SK-N-SH (cell line): ENCODE measurements around the gene TIAM1. TPM values are rescaled to one million over a fixed set of nuclear protein-coding genes. Genes with fewer than 3 reads are reported as not detected.

Experiments used
- CTCF ChIA-PET: fragments of 300-600, 350-600 bp; formaldehyde crosslinking; extraction: SDS; loops from one replicate; lab custom pipeline; 2021; lab: Yijun Ruan, JAX
- POLR2A ChIA-PET: fragments of 350-600 bp; sonication (Branson Sonifier 250); formaldehyde crosslinking; extraction: SDS; loops from one replicate; lab custom pipeline; 2020; ENCODE audit warnings: antibody characterized with exemption, inconsistent platforms; lab: Yijun Ruan, JAX
- DNase-seq: peaks from one replicate; pipeline ENCODE4 v3.0.0; 2012
- H2AFZ ChIP-seq: fragments of 200-600 bp; sonication (generic); 2 replicates; pipeline ENCODE4 v1.8.1; 2016; ENCODE audit warnings: antibody characterized with exemption, mild to moderate bottlenecking, low read depth
- H3F3A ChIP-seq: fragments of 200-600 bp; sonication (generic); replicated peaks from 2 replicates; pipeline ENCODE3; 2016; ENCODE audit warnings: antibody characterized with exemption, mild to moderate bottlenecking; ENCODE audit not compliant: insufficient read depth
- H3K27ac ChIP-seq, 2 experiments: fragments of 200-500 bp in 1 of 2; fragments of 200-600 bp in 1 of 2; sonication (Bioruptor generic) in 1 of 2; sonication (generic), shearing (Covaris generic) in 1 of 2; 2 replicates each; pipeline versions ENCODE4 v1.5.1 to v1.6.1; 2014 to 2016; ENCODE audit warnings: low read depth in 2 of 2, inconsistent platforms in 1 of 2, low read length in 1 of 2, mild to moderate bottlenecking in 1 of 2, mixed read lengths in 1 of 2
- H3K27me3 ChIP-seq: fragments of 200-600 bp; sonication (generic), shearing (Covaris generic); 2 replicates; pipeline ENCODE4 v1.6.1; 2016; ENCODE audit warnings: mixed run types; ENCODE audit not compliant: insufficient read depth
- H3K36me3 ChIP-seq, 2 experiments: fragments of 200-500 bp in 1 of 2; fragments of 200-600 bp in 1 of 2; sonication (Bioruptor generic) in 1 of 2; sonication (generic) in 1 of 2; replicated peaks in 1 of 2; 2 replicates each; pipeline versions ENCODE3 to v1.5.1; 2014 to 2016; ENCODE audit warnings: low read length in 1 of 2, mild to moderate bottlenecking in 1 of 2; ENCODE audit not compliant: insufficient read depth in 2 of 2, control insufficient read depth in 1 of 2
- H3K4me1 ChIP-seq, 2 experiments: fragments of 200-500 bp in 1 of 2; fragments of 200-600 bp in 1 of 2; sonication (Bioruptor generic) in 1 of 2; sonication (generic), shearing (Covaris generic) in 1 of 2; 2 replicates each; pipeline versions ENCODE4 v1.5.1 to v1.6.1; 2014 to 2016; ENCODE audit warnings: low read depth in 1 of 2, low read length in 1 of 2, mixed run types in 1 of 2; ENCODE audit not compliant: insufficient read depth in 2 of 2, control insufficient read depth in 1 of 2
- H3K4me2 ChIP-seq: fragments of 200-600 bp; sonication (generic), shearing (Covaris generic); 2 replicates; pipeline ENCODE4 v1.6.1; 2017; ENCODE audit warnings: mixed run types
- H3K4me3 ChIP-seq, 2 experiments: fragments of 200-500 bp in 1 of 2; fragments of 200-600 bp in 1 of 2; sonication (Bioruptor generic) in 1 of 2; sonication (generic), shearing (Covaris generic) in 1 of 2; 2 replicates each; pipeline versions ENCODE4 v1.5.1 to v1.8.1; 2014 to 2016; ENCODE audit warnings: low read depth in 2 of 2, inconsistent platforms in 1 of 2, low read length in 1 of 2, mild to moderate bottlenecking in 1 of 2, mixed read lengths in 1 of 2, moderate library complexity in 1 of 2
- H3K79me2 ChIP-seq: fragments of 200-600 bp; sonication (generic); 2 replicates; pipeline ENCODE4 v1.8.1; 2017; ENCODE audit warnings: mild to moderate bottlenecking; ENCODE audit not compliant: insufficient read depth
- H3K9ac ChIP-seq: fragments of 200-600 bp; sonication (generic); 2 replicates; pipeline ENCODE4 v1.6.1; 2017; ENCODE audit warnings: mixed run types
- H3K9me2 ChIP-seq: fragments of 200-600 bp; sonication (generic); 2 replicates; pipeline ENCODE4 v1.6.1; 2017; ENCODE audit warnings: mixed run types
- H3K9me3 ChIP-seq: fragments of 200-600 bp; sonication (generic); 2 replicates; pipeline ENCODE4 v1.6.1; 2017; ENCODE audit warnings: mixed run types, mild to moderate bottlenecking, moderate library complexity
- H4K20me1 ChIP-seq: fragments of 200-600 bp; sonication (generic); 2 replicates; pipeline ENCODE4 v1.6.1; 2017; ENCODE audit warnings: mild to moderate bottlenecking, mixed run types; ENCODE audit not compliant: insufficient read depth
- ELF1 ChIP-seq: IDR thresholded peaks from 2 replicates; pipeline ENCODE4 v1.4.0; 2012
- EZH2phosphoT487 ChIP-seq: fragments of 200-600 bp; sonication (generic); IDR thresholded peaks from 2 replicates; pipeline ENCODE4 v1.6.1; 2017; ENCODE audit warnings: low read depth, mixed run types, mild to moderate bottlenecking, antibody characterized with exemption, moderate library complexity, borderline replicate concordance
- GABPA ChIP-seq: IDR thresholded peaks from 2 replicates; pipeline ENCODE4 v1.4.0; 2012; ENCODE audit warnings: low read depth, mild to moderate bottlenecking
- IRF3 ChIP-seq: fragments of 150-350 bp; IDR thresholded peaks from 2 replicates; pipeline ENCODE4 v1.6.1; 2016; ENCODE audit warnings: mild to moderate bottlenecking, low read depth, low read length
- JUND ChIP-seq: IDR thresholded peaks from 2 replicates; pipeline ENCODE4 v1.4.0; 2012
- MEF2A ChIP-seq: IDR thresholded peaks from 2 replicates; pipeline ENCODE4 v1.4.0; 2012; ENCODE audit warnings: low read depth, borderline replicate concordance
- MXI1 ChIP-seq: IDR thresholded peaks from 2 replicates; pipeline ENCODE4 v1.6.1; 2012; ENCODE audit warnings: mild to moderate bottlenecking, low read depth, low read length, improper control_type of control experiment
- NFIC ChIP-seq: IDR thresholded peaks from 2 replicates; pipeline ENCODE4 v1.4.0; 2012; ENCODE audit warnings: borderline replicate concordance
- NRF1 ChIP-seq: IDR thresholded peaks from 2 replicates; pipeline ENCODE4 v1.6.1; 2012; ENCODE audit warnings: low read depth, mild to moderate bottlenecking, low read length
- POLR2AphosphoS5 ChIP-seq: IDR thresholded peaks from 2 replicates; pipeline ENCODE4 v1.6.1; 2012; ENCODE audit warnings: low read depth, low read length
- RCOR1 ChIP-seq: fragments of 150-350 bp; IDR thresholded peaks from 2 replicates; pipeline ENCODE4 v1.6.1; 2017; ENCODE audit warnings: antibody characterized with exemption, low read length
- REST ChIP-seq: IDR thresholded peaks from 2 replicates; pipeline ENCODE4 v1.6.1; 2012; ENCODE audit warnings: mild to moderate bottlenecking, low read depth, low read length, moderate library complexity
- RXRA ChIP-seq: IDR thresholded peaks from 2 replicates; pipeline ENCODE4 v1.4.0; 2012; ENCODE audit warnings: low read depth, mild to moderate bottlenecking, borderline replicate concordance
- SIN3A ChIP-seq: IDR thresholded peaks from 2 replicates; pipeline ENCODE4 v1.6.1; 2012; ENCODE audit warnings: low read depth, mild to moderate bottlenecking, low read length, moderate library complexity, borderline replicate concordance
- YY1 ChIP-seq: IDR thresholded peaks from 2 replicates; pipeline ENCODE4 v1.4.0; 2012; ENCODE audit warnings: low read depth, mild to moderate bottlenecking
- WGBS: methylation state at CpG from one replicate; pipeline ENCODE4 v1.1.6; 2017; ENCODE audit warnings: low lambda C conversion rate; 5-methylcytosine and 5-hydroxymethylcytosine counted together
- polyA plus RNA-seq, 3 experiments: library from polyadenylated mRNA; depleted of rRNA; stranded (reverse); fragments of >200 nt; gene quantifications; 2 replicates each; pipeline ENCODE4 v1.2.3, GENCODE V29; 2012
- TF ChIP-seq, protein P1 (sequence below): fragments of 150-350 bp; IDR thresholded peaks from 2 replicates; pipeline ENCODE4 v1.6.1; 2017; ENCODE audit warnings: antibody characterized with exemption, low read length, low read depth, borderline replicate concordance
- TF ChIP-seq, protein P2 (sequence below): IDR thresholded peaks from 2 replicates; pipeline ENCODE4 v1.4.0; 2012; ENCODE audit warnings: low read depth

Gene TIAM1
- polyA plus RNA-seq, 1 of the 3 experiments (the other 2 are of a cell fraction) = 1.7 TPM

DNA sequence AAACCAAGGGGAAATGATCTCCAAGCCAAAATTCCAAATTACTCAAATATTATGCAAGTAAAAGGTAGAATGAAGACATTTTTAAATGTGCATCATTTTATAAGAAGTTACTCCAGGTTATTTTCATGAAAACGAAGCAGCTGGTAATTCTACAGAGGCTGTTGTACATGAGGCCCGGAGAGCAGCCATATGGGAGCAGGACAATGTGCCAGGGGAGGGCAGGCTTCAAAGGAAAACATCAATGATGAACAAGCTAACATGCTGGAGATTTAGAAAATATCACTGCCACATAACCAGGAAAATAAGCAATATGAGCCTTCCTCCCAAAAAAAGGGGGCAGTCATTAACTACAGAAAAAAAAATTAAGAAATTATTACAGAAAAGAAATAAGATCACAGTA, 109.1 kb downstream of the TIAM1 start:
- H3K9ac ChIP-seq = no peak overlapping the region
- 37% methylated on average over 2 of the region's 2 CpGs for WGBS
- H4K20me1 ChIP-seq = no peaks in the 10 kb centered on the region
- H3K27ac ChIP-seq = no peak overlapping the region
- H3K36me3 ChIP-seq = no peaks in the 10 kb centered on the region
- no peaks in the 10 kb centered on the region for H3K79me2 ChIP-seq
- H3F3A ChIP-seq = no peaks in the 10 kb centered on the region
- ChIA-PET POLR2A (no interaction called here), CTCF (interaction anchor here (1.3 to 1.7 kb wide), 2 partner anchors 36 to 369 kb away, joined by 4 read pairs; no protein-coding TSS in a partner anchor)
- H3K9me2 ChIP-seq = no peaks in the 10 kb centered on the region
- no peaks in the 10 kb centered on the region; a peak in 1 of 4 replicates for H3K4me1 ChIP-seq
- no peak overlapping the region for H3K4me3 ChIP-seq
- no peaks in the 10 kb centered on the region for H3K27me3 ChIP-seq
- no peak overlapping the region for H3K4me2 ChIP-seq
- no peaks in the 10 kb centered on the region for H3K9me3 ChIP-seq
- DNase-seq = no peak
- TF ChIP-seq REST = no peak
- TF ChIP-seq, protein P1, sequence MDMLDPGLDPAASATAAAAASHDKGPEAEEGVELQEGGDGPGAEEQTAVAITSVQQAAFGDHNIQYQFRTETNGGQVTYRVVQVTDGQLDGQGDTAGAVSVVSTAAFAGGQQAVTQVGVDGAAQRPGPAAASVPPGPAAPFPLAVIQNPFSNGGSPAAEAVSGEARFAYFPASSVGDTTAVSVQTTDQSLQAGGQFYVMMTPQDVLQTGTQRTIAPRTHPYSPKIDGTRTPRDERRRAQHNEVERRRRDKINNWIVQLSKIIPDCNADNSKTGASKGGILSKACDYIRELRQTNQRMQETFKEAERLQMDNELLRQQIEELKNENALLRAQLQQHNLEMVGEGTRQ = no peak
- no peak for TF ChIP-seq IRF3
- no peak for TF ChIP-seq POLR2AphosphoS5
- no peak for TF ChIP-seq JUND
- no peak for TF ChIP-seq ELF1
- TF ChIP-seq MXI1 = no peak
- no peak for TF ChIP-seq YY1
- TF ChIP-seq GABPA = no peak
- no peak for TF ChIP-seq SIN3A
- no peak for TF ChIP-seq NFIC
- no peak for TF ChIP-seq RXRA
- no peak for TF ChIP-seq MEF2A
- no peak for TF ChIP-seq EZH2phosphoT487
- TF ChIP-seq NRF1 = no peak
- no peak for TF ChIP-seq RCOR1
- TF ChIP-seq, protein P2, sequence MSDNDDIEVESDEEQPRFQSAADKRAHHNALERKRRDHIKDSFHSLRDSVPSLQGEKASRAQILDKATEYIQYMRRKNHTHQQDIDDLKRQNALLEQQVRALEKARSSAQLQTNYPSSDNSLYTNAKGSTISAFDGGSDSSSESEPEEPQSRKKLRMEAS = no peak
- TF ChIP-seq, all 33 proteins: peak for 0
- H2AFZ ChIP-seq = no peak overlapping the region
